CD4-positive, alpha-beta T cell treated with Interleukin-6 for 4 hours (primary cell): ENCODE data around the gene HMHB1.

Source experiments
- DNase-seq: peaks from one replicate; pipeline ENCODE4 v3.0.0-alpha.2; 2020; ENCODE audit warnings: mixed read lengths

HMHB1 gene

DNA sequence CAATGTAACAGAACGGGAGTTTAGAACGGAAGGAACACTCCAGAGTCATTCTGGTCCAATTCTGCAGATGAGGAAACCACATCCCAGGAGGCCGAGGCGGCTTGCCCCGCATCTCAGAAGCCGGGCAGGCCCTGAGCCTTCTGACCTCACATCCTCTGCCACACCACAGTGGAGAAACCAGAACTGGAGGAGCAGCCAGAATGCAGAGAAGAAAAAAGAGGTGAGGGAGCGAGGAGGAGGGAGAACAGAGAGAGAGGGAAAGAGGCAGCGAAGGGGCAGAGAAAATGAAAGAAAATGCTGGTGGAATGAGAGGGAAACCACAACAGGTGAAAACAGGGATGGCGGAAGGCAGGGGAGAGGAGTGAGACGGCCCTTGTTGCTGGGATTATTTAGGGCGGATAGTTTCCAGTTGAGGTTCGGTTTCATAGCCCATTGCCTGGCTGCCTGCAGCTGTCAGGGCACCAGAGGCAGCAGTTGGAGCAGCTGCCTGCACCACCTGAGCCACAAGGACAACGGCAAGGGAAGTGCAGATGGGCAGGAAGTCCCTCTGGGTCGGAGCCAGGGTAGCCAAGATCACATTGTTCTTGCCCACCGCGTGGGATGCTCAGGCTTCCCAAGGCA is at the start of gene HMHB1:
HMHB1 (plus strand) TSS at position 77 of the 621 bp plus-strand sequence.
- no peak for DNase-seq

DNA sequence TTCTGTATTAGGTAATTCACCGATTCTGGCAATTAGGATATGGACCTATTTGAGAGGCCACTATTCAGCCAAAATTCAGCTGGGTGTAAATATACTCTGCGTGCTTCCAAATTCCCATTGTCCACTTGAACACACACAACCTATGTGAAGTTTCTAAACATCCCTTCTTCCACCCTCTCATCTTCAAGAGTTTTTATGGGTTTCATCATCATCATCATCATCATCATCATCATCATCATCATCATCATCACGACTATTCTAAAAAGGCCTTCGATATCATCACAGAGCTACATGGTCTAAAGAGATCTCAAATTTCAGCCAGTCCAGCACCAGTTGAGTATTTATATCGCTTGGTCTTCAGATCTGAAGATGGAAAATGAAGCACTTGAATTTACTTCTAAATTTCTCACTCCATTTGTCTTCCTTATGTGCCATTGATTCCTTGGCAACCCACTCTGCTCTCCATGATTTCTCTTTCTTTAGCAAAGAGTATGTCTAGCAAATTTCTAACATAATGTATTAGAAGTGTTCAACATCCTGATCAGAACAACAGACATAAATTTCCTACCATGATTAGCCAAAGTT is 49.2 kb upstream of the HMHB1 start:
- DNase-seq, result no peak

DNA sequence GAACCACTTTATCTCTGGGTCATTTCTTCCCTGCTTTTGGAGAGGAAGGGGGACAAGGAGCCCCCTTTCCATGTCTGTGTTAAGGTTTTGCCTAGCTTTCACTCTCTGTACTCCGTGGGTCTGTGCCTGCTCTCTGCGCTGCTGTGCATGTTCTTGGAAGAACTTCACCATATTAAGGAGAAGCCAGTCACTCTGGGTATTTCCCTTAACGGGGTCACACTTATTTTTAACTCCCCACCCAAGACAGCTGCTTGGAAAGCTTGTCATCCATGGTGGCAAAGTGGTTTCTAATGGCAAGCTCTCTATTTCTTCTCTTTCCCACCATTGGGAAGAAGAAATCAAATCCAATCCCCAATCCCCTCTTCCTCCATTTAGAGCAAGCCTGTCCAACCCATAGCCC is 44.8 kb upstream of the HMHB1 start:
- no peak for DNase-seq

DNA sequence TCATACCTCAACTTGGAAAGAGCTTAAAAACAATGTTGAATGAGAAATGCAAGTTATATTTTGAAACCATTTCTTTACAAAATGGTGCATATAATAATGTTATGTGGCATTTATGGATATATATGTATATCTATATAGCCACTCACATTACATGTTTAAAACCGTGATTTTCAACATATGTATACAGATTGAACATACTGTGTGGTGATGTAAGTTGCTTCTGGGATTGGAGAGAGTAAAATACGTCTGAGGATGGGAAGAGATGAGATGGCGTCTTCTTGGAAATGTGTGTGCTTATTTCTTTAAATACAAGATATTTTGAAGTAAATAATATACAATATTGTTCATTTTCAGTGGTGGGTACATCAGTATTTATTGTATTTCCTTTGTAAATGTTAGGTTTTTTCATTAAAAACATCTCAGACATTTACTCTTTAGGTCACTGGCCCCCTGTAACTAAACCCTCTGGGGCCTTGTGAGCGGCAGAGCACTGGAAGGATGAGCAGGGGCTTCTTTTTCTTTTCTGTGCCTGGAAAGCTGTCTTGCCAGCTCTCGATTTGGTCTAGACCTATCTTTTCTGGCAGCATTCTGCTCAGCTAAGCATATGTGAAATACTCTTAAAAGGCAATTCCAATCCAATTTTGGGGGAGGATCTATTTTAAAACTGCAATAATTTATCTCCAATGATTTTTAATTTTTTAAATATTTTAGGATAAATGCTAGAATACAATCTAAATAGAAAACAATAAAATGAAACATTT is 42.8 kb upstream of the HMHB1 start:
- DNase-seq, result no peak

DNA sequence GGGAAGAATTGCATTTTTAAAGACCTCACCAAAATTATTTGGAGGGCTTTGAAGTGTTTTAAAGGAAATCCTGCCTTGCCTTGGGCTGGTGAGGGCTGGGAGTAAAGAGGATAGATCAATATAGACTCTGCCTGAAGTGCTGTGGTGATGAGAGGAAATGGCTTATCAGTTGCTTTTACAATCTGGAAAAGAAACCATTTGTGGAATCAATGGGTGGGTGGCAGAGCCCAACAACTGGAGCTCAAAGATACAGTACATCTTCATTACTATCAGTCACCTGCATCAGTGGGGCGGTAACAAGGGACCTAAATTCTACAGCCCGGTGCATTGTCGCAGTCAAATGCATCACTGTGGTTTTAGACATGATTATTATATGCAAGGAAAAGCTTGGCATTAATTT is 41.5 kb upstream of the HMHB1 start:
- DNase-seq, result no peak

DNA sequence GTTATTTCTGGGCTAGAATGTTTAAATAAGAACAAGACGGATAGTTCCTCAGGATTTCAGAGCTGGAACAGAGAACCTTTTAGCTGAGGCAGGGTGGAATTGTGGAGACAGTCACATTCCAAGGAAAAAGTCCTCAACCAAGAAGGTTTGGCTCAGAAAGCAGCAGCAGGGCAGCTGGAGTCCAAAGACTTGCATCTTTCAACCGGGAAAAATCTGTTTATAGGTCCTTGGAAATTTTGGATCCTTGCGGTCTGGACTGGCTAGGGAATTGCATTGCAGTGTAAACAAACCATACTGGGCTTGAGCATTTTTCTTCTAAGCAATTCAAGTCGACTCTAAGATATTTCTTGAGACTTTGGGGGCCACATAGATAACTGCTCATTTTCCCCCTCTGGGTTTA is 40.8 kb upstream of the HMHB1 start:
- no peak for DNase-seq

DNA sequence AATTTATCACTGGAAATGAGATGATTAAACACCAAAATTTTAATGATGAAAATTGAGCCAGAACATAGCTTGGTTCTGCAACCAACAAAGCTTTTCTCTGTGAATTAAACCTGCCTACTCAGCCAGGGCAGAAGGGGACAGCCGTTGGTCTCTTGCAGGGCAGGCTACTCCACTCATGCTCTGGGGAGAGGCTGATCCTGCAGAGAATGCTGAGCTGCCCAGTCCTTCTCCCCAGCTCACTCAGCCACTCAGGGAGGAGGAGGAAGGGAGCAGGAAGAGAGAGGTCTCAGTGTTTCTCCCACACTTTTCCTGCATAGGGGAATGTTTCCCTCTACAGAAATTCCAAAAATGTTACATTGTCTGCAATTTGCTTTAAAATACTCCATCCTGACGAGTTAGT is 40.4 kb upstream of the HMHB1 start:
- DNase-seq, result no peak

DNA sequence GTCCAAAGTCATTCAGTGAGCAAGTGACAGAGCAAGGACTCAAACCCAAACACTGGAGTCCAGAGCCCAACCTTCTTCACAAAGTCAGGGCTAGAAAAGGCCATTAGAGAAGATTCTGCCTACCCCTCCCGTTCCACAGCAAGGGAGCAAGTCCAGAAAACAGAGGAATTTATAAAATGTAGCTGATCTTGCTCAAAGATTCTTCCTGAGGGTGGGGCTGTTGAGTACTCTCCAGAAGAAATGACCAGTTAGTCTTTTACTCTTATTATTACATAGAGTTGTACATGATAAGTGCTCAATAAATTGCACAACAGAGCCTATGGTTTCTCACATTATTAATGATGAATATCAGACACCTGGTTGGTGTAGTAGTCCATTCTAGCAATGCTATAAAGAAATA is 39.3 kb upstream of the HMHB1 start:
- no peak for DNase-seq

DNA sequence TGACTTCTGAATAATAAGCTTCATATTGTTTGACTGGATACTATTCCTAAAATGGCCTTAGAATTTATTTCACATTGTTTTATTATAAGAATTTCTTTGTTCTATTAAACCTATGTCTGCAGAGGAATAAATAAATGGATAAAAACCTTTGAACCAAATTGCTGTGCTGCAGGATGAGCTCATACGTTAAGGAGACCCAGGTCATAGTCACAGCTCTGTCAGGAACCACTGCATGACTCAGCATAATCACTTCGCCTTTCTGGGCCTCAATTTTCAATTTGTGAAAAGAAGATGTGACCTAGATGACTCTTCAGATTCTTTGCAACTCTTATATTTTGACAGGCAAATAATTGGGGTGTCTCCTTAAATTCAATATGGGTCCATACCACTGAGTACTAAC is 36.7 kb upstream of the HMHB1 start:
- DNase-seq, result no peak

DNA sequence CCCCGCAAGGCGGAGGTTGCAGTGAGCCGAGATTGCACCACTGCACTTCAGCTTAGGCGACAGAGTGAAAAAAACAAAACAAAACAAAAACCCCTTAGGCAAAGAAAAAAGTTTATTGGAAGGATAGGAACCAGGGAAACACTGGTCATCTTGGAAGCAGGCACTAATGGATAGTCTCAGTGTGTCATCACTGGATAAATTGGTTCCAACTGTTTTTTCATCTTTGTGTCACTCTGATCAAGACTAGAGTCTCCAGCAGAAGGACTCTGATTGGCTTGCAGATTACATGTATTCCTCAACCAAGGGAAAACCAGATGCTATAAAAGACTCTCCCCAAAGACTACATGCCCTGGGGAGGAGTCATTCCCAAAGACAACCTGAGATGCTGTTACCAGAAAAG is 35.0 kb upstream of the HMHB1 start:
- DNase-seq, result no peak

DNA sequence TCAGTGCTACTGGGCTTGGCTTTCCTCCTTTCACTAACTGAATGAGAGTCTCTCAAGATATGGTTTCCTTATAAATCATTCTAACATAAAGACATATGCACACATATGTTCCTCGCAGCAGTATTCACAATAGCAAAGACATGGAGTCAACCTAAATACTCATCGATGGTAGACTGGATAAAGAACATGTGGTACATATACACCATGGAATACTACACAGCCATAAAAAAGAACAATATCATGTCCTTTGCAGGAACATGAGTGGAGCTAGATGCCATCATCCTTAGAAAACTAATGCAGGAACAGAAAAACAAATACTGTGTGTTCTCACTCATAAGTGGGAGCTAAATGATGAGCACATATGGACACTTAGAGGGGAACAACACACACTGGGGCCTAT is 32.5 kb upstream of the HMHB1 start:
- DNase-seq, result no peak

DNA sequence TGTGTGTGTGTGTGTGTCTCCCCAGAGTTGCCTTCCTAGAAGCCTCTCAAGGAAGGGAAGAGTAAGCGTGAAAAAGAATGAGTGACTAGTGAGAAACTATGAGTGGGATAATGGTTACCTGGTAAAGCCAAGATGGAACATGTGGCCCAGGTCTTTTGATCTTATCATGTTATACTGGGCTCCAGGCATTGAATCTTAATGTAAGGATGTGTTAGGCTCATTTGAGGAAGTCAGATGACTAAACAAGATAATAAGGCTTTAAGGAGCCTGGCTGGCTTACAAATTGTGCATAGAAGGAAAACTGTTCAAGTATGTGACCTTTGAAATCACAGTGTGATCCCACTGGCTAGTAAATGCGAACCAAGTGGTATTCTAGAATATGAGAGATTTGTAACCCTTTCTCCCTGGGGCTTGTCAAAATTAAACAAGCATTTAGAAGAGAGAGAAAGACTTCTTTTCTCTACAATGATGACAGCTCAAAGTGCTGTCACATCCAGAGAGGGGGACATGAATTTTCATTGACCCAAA is 29.9 kb upstream of the HMHB1 start:
- DNase-seq, result no peak

DNA sequence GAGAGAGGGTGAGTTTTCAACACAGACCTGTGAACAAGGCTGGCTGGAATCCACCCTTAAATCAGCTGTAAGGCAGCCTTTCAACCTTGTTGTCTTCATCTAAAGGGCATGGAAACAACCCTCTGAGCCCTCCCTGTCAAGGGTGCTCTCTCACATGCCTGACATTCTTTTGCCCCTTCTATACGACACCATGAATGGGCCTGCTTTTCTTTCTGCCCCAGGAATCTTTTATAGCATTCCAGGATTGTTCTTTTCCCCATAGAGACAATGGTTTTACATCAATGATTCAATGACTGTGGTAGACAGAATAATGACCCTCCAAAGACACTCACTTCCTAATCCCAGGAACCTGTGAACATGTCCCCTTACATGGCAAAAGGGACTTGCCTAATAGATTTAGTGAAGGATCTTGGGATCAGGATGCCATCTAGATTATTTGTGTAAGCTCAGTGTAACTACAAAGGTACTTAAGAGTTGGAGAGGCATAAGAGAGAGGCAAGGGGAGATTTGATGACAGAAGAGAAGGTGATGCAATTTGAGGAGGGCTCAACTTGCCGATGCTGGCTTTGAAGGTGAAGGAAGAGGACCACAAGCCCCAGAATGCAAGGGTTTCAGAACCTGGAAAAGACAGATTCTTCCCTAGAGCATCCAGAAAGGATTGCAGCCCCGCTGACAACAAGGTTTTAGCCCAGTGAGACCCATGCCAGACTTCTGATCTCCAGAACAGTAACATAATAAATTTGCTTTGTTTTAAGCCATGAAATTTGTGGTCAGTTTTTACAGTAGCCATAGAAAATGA is 29.2 kb upstream of the HMHB1 start:
- DNase-seq, result no peak

DNA sequence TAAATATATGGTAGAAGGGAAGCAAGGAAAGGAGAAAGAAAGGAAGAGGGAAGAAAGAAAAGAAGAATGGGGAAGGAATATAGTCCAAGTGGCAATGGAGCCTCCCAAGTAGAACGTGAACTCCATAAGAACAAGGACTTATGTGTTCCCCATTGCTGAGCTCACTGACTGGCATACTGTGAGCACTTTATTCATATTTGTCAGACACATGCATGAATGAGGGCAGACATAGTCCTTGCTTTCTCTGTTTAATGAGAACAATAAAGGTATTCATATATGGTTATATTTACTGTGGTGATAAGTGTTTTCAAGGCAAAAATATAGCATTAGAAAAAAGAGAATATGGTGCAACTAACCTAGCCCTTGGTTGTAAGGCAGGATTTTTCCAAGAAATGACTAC is 23.6 kb upstream of the HMHB1 start:
- DNase-seq, result no peak

DNA sequence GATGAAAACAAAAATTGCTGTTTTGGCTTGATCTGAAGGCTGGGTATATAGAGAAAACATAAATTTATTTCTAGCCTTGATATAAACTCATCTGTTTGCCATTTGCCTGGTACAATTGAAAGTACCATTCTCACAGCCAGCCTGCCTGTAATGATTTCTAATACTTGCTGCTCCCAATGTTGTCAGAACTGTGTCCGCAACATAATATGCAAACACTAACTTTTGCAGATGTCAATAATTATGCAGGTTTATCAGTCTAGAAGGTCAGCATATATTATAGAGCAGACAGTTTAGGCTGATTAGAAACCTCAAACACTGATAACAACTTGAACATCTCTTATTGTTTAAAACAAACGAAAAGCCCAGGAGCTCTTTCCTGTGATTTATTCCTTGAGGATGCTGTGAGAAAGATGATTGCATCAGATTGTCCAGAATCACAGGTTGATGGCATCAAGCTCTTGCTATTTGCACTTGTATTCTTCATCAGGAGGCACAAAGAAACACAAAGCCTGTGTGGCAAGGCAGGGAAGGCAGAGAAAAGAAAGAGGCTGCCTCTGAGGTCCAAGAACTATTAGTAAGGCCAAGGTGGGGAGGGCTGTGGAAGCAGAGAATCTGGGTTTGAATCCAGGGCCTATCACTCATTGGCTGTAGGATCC is 21.4 kb upstream of the HMHB1 start:
- no peak for DNase-seq

DNA sequence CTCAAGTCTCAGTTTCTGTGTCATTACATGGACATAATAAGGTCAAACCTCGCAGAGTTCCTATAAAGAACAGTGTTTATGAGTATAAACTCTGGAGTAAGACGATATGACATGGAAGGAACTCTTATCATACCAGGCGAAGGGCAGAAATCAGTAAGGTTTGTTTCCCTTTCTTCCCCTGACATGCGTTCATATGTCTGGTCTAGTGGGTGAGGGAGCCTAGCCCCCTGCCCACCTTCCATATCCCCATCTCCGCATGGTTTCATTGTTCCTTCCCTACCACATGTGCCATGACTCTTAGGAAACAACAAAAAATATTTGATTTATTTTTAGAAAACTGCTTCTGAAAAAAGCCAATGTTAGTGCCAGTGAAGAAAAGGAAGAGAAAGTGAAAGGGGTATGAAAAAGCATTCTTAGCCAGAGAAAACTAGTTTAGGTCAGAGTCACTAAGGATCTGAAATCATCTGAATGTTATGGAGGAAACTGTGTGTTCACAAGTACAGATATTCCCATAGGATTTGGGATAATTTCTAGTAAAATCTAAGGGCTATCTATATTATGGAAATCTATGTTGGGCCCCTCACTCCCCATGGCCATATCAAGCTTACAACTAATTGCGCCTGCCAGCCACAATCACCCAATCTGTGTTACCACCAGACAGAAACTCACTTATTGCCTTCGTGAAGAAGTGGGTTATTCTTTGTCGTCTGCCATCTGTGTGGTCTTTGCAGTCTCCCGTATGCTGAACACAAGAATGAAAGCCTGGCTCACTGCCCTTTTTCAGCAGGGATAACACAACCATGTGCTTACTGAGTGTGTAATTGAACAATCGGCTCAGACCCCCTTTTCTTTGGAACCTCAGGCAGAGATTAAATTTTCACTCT is 19.9 kb upstream of the HMHB1 start:
- DNase-seq, result no peak

DNA sequence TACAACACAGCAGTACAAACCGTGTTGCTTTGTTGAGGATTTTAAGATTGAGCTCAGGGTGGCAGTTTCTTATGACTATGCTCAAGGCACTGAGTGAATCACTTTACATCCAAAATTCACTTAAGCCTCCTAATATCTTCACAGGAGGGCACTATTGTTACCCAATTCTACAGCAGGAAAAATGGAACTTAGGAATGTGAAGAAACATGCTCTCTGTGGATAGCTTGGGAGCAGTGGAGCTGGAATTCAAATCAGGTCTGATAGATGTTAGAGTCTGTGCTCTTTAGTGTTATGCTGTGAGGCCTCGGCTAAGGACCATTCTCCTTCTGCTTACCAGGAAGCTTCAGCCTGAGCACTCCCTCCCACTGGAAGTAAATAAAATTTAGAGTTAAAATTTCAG is 18.7 kb upstream of the HMHB1 start:
- DNase-seq, result no peak

DNA sequence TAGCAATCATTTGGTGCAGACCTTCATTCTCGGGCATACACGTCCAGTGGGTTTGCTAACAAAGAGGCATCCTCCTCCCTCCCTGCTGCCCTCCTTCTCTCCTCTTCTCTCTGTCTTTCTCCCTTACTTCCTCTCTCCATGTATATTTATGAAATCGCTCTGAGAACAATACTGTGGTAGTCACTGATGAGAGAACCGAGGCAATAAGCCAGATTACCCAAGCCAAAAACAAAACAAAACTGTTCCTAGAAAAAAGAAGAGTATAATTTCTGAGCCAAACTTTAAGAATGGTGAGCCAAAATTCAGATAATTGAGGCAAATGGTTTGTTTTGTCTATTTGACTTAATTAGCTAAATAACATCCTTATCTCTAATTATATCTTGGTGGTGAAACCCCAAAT is 15.8 kb upstream of the HMHB1 start:
- no peak for DNase-seq

DNA sequence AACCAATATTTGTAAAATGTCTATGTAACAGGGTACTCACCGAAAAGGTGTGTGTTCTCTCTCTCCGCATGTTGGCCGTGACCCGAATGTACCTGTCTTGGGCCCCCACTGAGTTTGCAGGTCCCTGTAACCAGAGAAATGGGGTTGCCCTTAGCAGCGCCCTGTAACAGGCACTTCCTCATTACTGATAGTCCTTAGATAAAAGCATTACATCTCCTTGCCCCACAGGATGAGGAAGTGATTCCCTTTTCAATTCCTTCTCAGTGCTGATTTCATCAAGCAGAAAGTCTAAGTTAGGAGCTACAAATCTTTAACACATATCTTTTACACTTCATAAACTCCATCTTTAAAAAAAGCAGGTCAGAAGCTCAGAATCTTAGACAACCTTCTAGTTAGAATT is 15.2 kb upstream of the HMHB1 start:
- DNase-seq, result no peak

DNA sequence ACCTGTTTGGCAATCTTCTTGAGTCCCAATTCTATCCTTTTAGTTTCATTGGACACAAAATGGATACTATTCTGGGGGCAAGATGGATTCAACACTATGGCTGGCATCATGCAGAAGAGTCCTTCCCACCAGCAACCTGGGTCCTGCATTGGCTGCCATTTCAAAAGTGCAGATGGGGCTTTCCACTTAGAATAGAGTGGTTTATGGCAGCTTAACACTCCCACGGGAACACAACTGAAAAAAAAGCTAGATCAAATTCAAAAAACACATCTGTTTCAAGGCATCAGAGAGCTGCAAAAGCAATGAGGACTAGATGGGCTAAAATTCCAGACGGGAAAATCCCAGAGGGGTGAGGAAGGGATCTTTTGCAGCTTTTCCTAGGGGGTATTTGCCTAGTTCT is 11.2 kb upstream of the HMHB1 start:
- DNase-seq, result no peak

DNA sequence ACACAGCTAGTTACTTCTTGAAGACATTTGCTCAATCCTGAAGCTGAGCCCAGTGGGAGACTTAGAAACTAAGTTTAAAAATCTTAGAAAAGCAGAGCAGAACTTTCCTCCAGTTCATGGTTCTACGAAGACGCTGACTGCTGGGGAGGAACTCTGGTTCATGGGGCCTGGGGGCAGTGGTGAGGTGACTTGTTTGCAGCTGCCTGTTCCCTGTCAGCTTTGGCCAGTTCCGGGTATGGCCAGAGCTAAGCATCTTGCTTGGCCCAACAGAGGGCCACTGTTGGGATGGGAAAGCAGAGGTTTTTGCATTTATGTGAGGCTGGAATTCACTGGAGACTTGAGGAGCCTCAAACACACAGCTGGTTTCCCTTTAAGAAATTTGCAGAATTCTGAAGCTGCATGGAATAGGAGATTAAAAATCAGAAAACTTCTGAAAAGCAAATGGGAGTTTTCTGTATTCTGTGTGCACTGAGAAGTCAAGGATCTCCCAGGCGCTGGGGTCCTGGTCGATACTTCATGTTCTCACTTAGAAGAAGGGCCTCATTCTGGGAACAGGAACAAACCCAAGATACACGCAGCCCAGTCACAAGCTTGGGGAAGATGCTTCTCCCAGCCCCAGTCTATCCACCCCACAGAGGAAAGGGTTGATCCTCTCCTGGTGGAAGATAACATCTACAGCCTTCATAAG is 10.6 kb upstream of the HMHB1 start:
- no peak for DNase-seq
